DND-41 (cell line): ENCODE data around the gene LYPD6B.

Experiments
- ATAC-seq: fragments of 200-7000 bp; cut with Tn5 transposase; 3 replicates; pipeline ENCODE4 v1.9.1; 2021; ENCODE audit warnings: low read depth; ENCODE audit not compliant: insufficient read depth
- DNase-seq: peaks from one replicate; pipeline ENCODE4 v3.0.0-alpha.2; 2020
- H2AFZ ChIP-seq: 2 replicates; pipeline ENCODE4 v1.6.0; 2012; ENCODE audit warnings: low read depth, low read length
- H3K27ac ChIP-seq: 2 replicates; pipeline ENCODE4 v1.5.1; 2012; ENCODE audit warnings: low read length, inconsistent platforms
- H3K27me3 ChIP-seq: fragments of 200-600 bp; sonication (generic); 2 replicates; pipeline ENCODE4 v1.6.0; 2012; ENCODE audit warnings: low read length, mild to moderate bottlenecking, inconsistent platforms; ENCODE audit not compliant: insufficient read depth, poor library complexity
- H3K36me3 ChIP-seq: 2 replicates; pipeline ENCODE4 v1.5.1; 2012; ENCODE audit warnings: low read length, inconsistent platforms; ENCODE audit not compliant: insufficient read depth
- H3K4me1 ChIP-seq: 2 replicates; pipeline ENCODE4 v1.5.1; 2012; ENCODE audit warnings: mild to moderate bottlenecking, low read length; ENCODE audit not compliant: insufficient read depth
- H3K4me2 ChIP-seq: 2 replicates; pipeline ENCODE4 v1.6.0; 2012; ENCODE audit warnings: mild to moderate bottlenecking, moderate library complexity, low read length, inconsistent platforms; ENCODE audit not compliant: insufficient read depth
- H3K4me3 ChIP-seq, 2 experiments: fragments of 200-600 bp in 1 of 2; shearing (Covaris generic) in 1 of 2; 2 replicates each; pipeline ENCODE4 v1.5.1; 2012 to 2016; ENCODE audit warnings: inconsistent platforms in 2 of 2, low read length in 2 of 2, mild to moderate bottlenecking in 2 of 2, low read depth in 1 of 2, moderate library complexity in 1 of 2
- H3K79me2 ChIP-seq: 2 replicates; pipeline ENCODE4 v1.6.0; 2012; ENCODE audit warnings: low read length, inconsistent platforms; ENCODE audit not compliant: insufficient read depth
- H3K9ac ChIP-seq: 2 replicates; pipeline ENCODE4 v1.6.0; 2012; ENCODE audit warnings: low read depth, mild to moderate bottlenecking, inconsistent platforms, low read length, moderate library complexity
- H3K9me3 ChIP-seq: 2 replicates; pipeline ENCODE4 v1.5.1; 2012; ENCODE audit warnings: low read length, moderate library complexity, mild to moderate bottlenecking, inconsistent platforms; ENCODE audit not compliant: insufficient read depth, severe bottlenecking
- H4K20me1 ChIP-seq: 2 replicates; pipeline ENCODE4 v1.6.0; 2012; ENCODE audit warnings: low read length; ENCODE audit not compliant: insufficient read depth
- CTCF ChIP-seq: IDR thresholded peaks from 2 replicates; pipeline ENCODE4 v1.5.1; 2012; ENCODE audit warnings: borderline replicate concordance, low read length, moderate library complexity, mild to moderate bottlenecking; ENCODE audit not compliant: poor library complexity, severe bottlenecking; ENCODE audit errors: extremely low read depth
- EZH2 ChIP-seq: IDR thresholded peaks from 3 replicates; pipeline ENCODE4 v1.6.1; 2012; ENCODE audit warnings: borderline replicate concordance, low read depth, mild to moderate bottlenecking, moderate library complexity, low read length, inconsistent platforms; ENCODE audit not compliant: severe bottlenecking

LYPD6B gene

GRCh38 chr2:149084924-149085795 is 46.7 kb downstream of the LYPD6B start:
- TF ChIP-seq CTCF (no peak), EZH2 (no peak)
- no peaks in the 10 kb centered on the region for H3K79me2 ChIP-seq
- no peaks in the 10 kb centered on the region for H3K9me3 ChIP-seq
- no peak overlapping the region for H3K27ac ChIP-seq
- no peak overlapping the region for H3K4me3 ChIP-seq
- no peaks in the 10 kb centered on the region for H3K4me1 ChIP-seq
- H2AFZ ChIP-seq: no peak overlapping the region
- no peak for ATAC-seq
- DNase-seq: no peak
- no peak overlapping the region for H3K4me2 ChIP-seq
- H3K36me3 ChIP-seq: no peaks in the 10 kb centered on the region
- H3K27me3 ChIP-seq: no peaks in the 10 kb centered on the region
- no peaks in the 10 kb centered on the region for H4K20me1 ChIP-seq
- H3K9ac ChIP-seq: no peak overlapping the region

- TF ChIP-seq EZH2: no peak
- no peak for TF ChIP-seq CTCF
- H4K20me1 ChIP-seq: no peaks in the 10 kb centered on the region
- peaks cover 8% of the 10 kb centered on the region for H3K27me3 ChIP-seq
- DNase-seq (no peak), ATAC-seq (no peak)
- H3K4me3 ChIP-seq: no peak overlapping the region
- H2AFZ ChIP-seq: no peak overlapping the region
- no peaks in the 10 kb centered on the region for H3K36me3 ChIP-seq
- H3K79me2 ChIP-seq: no peaks in the 10 kb centered on the region
- no peak overlapping the region for H3K27ac ChIP-seq
- no peak overlapping the region for H3K4me2 ChIP-seq
- H3K9me3 ChIP-seq: no peaks in the 10 kb centered on the region
- H3K4me1 ChIP-seq: no peaks in the 10 kb centered on the region
- no peak overlapping the region for H3K9ac ChIP-seq
Measured at GRCh38 chr2:149087751-149088150, 49.3 kb downstream of the LYPD6B start.

GRCh38 chr2:149089068-149089467 is 50.6 kb downstream of the LYPD6B start:
- H3K4me3 ChIP-seq: no peak overlapping the region
- TF ChIP-seq EZH2 (no peak), CTCF (no peak)
- H2AFZ ChIP-seq: no peak overlapping the region
- H3K9me3 ChIP-seq: no peaks in the 10 kb centered on the region
- H3K36me3 ChIP-seq: no peaks in the 10 kb centered on the region
- H3K4me2 ChIP-seq: no peak overlapping the region
- peaks cover 8% of the 10 kb centered on the region for H3K27me3 ChIP-seq
- no peaks in the 10 kb centered on the region for H4K20me1 ChIP-seq
- no peaks in the 10 kb centered on the region for H3K79me2 ChIP-seq
- H3K9ac ChIP-seq: no peak overlapping the region
- H3K4me1 ChIP-seq: no peaks in the 10 kb centered on the region
- DNase-seq (no peak), ATAC-seq (no peak)
- H3K27ac ChIP-seq: no peak overlapping the region
